Activated CD8-positive, alpha-beta memory T cell treated with anti-CD3 and anti-CD28 coated beads, Interleukin-2, amount 10 ng/mL, durations not matched to agents 7 days and 5 days (primary cell): ENCODE data around the gene IL32. TPM values are rescaled to one million over a fixed set of nuclear protein-coding genes. Genes with fewer than 3 reads are reported as not detected.
"Not testable (repeated sequence)": the region's sequence is repeated elsewhere in the genome, so short reads cannot be mapped to it uniquely, and the experiment has no call there.

Experiments used
- ATAC-seq: fragments of 150-1000 bp; cut with Tn5 transposase; one replicate; pipeline ENCODE4 v1.10.0; 2021; ENCODE audit warnings: moderate library complexity
- CTCF ChIA-PET: fragments of 350-600 bp; sonication (Branson Sonifier 250); formaldehyde crosslinking; loops from one replicate; lab custom pipeline; 2021; ENCODE audit warnings: antibody characterized with exemption; lab: Charles Lee
- DNase-seq: peaks from one replicate; pipeline ENCODE4 v3.0.0-alpha.2; 2020
- H3K27ac Mint-ChIP-seq: one replicate; pipeline ENCODE4 v1.8.0; 2021; ENCODE audit warnings: mild to moderate bottlenecking, mixed read lengths
- H3K27me3 Mint-ChIP-seq: one replicate; pipeline ENCODE4 v1.8.0; 2021; ENCODE audit warnings: mixed read lengths
- H3K36me3 Mint-ChIP-seq: one replicate; pipeline ENCODE4 v1.8.0; 2021; ENCODE audit warnings: mild to moderate bottlenecking, mixed read lengths
- H3K4me1 Mint-ChIP-seq: one replicate; pipeline ENCODE4 v1.8.0; 2021; ENCODE audit warnings: mixed read lengths
- H3K4me3 Mint-ChIP-seq: one replicate; pipeline ENCODE4 v1.8.0; 2021; ENCODE audit warnings: mild to moderate bottlenecking, moderate library complexity, mixed read lengths
- H3K9me3 Mint-ChIP-seq: one replicate; pipeline ENCODE4 v1.8.0; 2022; ENCODE audit warnings: low read depth, mixed read lengths
- total RNA-seq, 2 experiments: library from RNA; stranded (reverse); gene quantifications; one replicate each; pipeline ENCODE4 v1.2.3, GENCODE V29; 2021

IL32 gene
- total RNA-seq, 2 experiments from 2014 or later, result 2,870 to 3,468 TPM

DNA sequence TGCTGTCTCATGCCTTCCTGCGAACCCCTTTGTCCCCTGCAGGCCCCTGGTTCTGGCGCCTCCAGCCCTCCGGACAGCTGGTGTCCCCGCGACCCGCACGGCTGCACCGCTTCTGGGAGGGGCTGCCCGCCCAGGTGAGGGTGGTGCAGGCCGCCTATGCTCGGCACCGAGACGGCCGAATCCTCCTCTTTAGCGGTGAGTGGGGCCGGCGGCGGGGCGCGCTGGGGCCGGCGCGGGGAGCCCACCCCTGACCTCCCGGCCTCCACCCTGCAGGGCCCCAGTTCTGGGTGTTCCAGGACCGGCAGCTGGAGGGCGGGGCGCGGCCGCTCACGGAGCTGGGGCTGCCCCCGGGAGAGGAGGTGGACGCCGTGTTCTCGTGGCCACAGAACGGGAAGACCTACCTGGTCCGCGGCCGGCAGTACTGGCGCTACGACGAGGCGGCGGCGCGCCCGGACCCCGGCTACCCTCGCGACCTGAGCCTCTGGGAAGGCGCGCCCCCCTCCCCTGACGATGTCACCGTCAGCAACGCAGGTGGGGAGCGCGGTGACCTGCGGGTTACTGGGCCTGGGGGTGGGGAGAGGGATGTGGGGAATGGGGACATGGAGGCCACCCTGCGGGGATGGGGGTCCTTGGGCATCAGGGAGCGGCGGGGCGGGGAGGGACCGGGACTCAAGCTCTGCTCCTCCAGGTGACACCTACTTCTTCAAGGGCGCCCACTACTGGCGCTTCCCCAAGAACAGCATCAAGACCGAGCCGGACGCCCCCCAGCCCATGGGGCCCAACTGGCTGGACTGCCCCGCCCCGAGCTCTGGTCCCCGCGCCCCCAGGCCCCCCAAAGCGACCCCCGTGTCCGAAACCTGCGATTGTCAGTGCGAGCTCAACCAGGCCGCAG, 7.1 kb upstream of the IL32 start:
- Mint-ChIP-seq H3K27me3 (no peaks in the 10 kb centered on the region), H3K36me3 (peaks cover 55% of the 10 kb centered on the region), H3K4me3 (peak overlapping the region; percentile 81), H3K27ac (peak overlapping the region; percentile 95), H3K4me1 (peaks cover 71% of the 10 kb centered on the region), H3K9me3 (peaks cover 2% of the 10 kb centered on the region)
- ATAC-seq (peak; percentile 52), DNase-seq (peak; percentile 84)
- CTCF ChIA-PET, result interaction anchor here (0.6 to 14.1 kb wide), 38 partner anchors 9 to 118 kb away, joined by 3 to 346 read pairs (median 7); partner anchors contain the start of genes BICDL2, PAQR4, ZNF205 and ZNF213

DNA sequence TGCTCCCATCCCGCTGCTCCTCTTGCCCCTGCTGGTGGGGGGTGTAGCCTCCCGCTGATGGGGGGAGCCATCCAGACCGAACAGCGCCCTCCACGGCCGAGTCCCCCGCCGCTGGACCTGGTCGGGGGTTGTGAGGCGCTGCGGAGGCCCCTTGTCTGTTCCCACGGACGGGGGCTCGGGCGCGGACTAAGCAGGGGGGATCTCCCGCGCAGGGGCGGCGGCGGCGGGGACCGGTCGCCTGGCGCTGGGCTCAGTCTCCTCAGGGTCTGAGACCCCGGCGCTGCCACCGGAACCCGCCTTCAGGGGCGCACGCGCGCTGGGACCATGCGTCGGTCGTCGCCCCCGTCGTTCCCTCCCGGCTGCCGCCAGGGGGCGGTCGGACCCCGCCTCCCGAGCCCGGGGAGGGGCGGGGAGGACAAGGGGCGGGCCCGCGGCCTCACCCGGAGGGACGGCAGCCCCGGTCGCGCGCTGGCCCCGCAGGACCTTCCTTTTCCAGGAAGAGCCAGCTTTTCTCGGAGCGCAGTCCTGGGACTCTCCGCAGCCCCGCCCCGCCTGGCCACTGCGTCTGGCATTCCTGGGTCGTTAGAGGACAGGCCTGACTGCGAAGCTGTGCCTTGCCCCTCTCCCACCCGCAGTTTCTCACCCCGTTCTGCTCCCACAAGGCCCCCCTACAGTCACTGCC, 6.3 kb upstream of the IL32 start:
- DNase-seq (peak; percentile 92), ATAC-seq (peak; percentile 76)
- Mint-ChIP-seq H3K27me3 (no peaks in the 10 kb centered on the region), H3K9me3 (peaks cover 2% of the 10 kb centered on the region), H3K36me3 (peaks cover 49% of the 10 kb centered on the region), H3K4me1 (peaks cover 71% of the 10 kb centered on the region), H3K27ac (peak overlapping the region; percentile 90), H3K4me3 (peak overlapping the region; percentile 81)
- CTCF ChIA-PET, result interaction anchor here (0.7 to 14.1 kb wide), 39 partner anchors 8 to 117 kb away, joined by 3 to 346 read pairs (median 6); partner anchors contain the start of genes BICDL2, PAQR4 and ZNF213

DNA sequence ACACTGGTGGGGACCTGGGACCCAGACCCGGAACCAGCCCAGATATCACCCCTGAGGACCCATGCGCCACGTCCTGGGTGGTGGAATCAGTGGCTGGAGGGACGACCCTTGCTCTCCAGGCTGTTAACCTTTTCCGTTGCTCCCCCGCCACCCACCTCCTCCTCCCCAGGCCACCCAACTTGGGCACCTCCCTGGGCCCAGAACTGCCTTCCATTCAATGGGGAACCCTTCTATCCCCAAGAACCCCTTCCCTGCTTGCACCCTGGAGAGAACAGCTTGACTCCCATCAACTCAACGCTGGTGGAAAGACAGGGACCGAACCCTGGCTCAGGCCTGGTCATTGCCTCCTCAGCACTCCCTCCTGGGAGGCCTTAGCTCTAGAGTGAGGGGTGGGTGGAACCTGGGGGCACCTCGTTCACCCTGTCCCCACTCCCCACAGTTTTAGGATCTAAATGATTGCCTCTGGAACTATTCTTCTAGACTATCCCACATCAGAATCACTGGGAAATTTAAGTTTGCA, 5.7 kb upstream of the IL32 start:
- Mint-ChIP-seq H3K27ac (peak overlapping the region; percentile 87), H3K4me1 (peaks cover 70% of the 10 kb centered on the region), H3K4me3 (peak overlapping the region; percentile 81), H3K36me3 (peaks cover 44% of the 10 kb centered on the region), H3K27me3 (no peaks in the 10 kb centered on the region), H3K9me3 (peaks cover 2% of the 10 kb centered on the region)
- CTCF ChIA-PET, result interaction anchor here (0.7 to 14.1 kb wide), 22 partner anchors 10 to 109 kb away, joined by 3 to 346 read pairs (median 10); partner anchors contain the start of genes BICDL2 and ZNF213
- DNase-seq (no peak), ATAC-seq (no peak)

DNA sequence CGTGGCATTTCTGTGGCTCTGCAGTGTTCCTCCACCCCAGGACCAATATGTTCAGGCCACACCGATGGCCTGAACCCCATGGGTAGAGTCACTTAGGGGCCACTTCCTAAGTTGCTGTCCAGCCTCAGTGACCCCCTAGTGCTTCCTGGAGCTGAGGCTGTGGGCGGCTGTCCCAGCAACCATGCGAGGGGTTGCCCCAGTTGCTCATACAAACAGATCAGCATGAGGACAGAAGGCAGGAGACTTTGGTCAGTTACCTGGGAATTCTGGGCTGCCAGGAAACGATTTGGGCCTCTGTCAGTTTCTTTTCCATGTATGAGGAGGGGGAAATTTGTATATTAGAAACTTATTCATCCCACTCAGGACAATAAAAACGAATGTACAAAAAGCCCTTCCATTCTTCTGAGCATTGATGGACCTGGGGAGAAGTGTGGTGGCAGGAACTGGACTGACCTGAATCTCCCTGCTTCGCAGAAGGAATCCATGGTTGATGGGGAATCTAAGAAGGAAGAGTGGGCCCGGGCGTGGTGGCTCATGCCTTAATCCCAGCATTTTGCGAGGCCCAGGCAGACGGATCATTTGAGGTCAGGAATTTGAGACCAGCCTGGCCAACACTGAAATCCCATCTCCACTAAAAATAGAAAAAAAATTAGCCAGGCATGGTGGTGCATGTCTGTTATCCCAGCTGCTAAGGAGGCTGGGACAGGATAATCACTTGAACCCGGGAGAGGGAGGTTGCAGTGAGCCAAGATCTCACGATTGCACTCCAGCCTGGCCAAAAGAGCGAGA, 4.9 kb upstream of the IL32 start:
- Mint-ChIP-seq H3K36me3 (peaks cover 40% of the 10 kb centered on the region), H3K4me1 (peaks cover 68% of the 10 kb centered on the region), H3K27ac (peak overlapping the region; percentile 87), H3K4me3 (peak overlapping the region; percentile 81), H3K27me3 (no peaks in the 10 kb centered on the region), H3K9me3 (peaks cover 2% of the 10 kb centered on the region)
- CTCF ChIA-PET, result interaction anchor here (1.0 to 14.1 kb wide), 18 partner anchors 9 to 105 kb away, joined by 3 to 346 read pairs (median 15); partner anchors contain the start of genes BICDL2 and ZNF213
- DNase-seq (no peak), ATAC-seq (no peak)

DNA sequence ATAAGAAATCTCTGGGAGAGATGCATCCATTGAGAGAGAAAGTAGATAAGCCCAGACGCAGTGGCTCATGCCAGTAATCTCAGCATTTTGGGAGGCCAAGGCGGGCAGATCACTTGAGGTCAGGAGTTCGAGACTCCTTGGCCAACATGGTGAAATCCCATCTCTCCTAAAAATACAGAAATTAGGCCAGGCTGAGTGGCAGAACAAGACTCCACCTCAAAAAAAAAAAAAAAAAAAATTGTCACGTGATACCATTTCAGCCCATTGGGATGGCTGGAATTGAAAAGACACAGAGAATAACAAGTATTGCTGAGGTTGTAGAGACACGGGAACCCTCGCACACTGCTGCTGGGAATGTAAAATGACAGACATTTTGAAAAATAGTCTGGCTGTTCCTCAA, 2.9 kb upstream of the IL32 start:
- Mint-ChIP-seq H3K4me3 (no peak overlapping the region), H3K36me3 (peaks cover 43% of the 10 kb centered on the region), H3K27ac (peak overlapping the region; percentile 35), H3K4me1 (peaks cover 48% of the 10 kb centered on the region), H3K27me3 (no peaks in the 10 kb centered on the region), H3K9me3 (peaks cover 2% of the 10 kb centered on the region)
- ATAC-seq (no peak), DNase-seq (no peak)
- CTCF ChIA-PET, result interaction anchor here (1.2 to 14.1 kb wide), 7 partner anchors 9 to 101 kb away, joined by 4 to 346 read pairs (median 18); partner anchors contain the start of gene ZNF213

DNA sequence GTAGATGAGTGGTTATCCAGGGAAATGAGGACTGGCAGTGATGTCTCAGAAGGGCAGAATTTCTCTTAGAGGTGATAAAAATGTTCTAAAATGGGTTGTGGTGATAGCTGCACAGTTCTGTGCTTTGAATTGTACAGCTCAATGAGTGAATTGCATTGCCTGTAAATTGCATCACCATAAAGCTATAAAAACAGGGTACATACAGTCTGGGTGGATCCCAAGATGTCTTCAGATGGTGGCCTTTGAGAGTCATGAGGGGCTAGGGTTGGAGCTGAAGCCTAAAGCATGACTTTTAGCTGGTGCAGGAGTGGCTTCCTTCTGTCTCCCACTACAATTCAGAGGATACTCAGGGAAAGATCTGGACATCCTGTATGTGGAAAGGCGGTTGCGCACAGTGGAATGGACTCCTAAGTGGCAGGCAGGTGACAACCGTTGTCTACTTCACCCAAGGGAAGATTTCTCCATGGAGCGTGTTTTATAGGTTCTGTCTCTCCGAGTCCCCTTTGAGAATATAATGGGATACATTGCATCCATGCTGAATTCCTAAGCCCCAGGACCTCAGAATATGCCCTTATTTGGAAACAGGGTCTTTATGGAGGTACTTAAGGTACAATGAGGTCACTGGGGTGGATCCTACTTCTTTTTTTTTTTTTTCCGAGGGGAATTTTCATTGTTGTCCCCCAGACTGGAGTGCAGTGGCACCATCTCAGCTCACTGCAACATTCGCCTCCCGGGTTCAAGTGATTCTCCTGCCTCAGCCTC, 1.6 kb upstream of the IL32 start:
- peak overlapping the region; percentile 97 for H3K27ac Mint-ChIP-seq
- peaks cover 2% of the 10 kb centered on the region for H3K9me3 Mint-ChIP-seq
- H3K27me3 Mint-ChIP-seq, result no peaks in the 10 kb centered on the region
- no peak for DNase-seq
- peaks cover 48% of the 10 kb centered on the region for H3K36me3 Mint-ChIP-seq
- CTCF ChIA-PET, result interaction anchor here (0.8 to 14.1 kb wide), 9 partner anchors 12 to 106 kb away, joined by 3 to 346 read pairs (median 5); partner anchors contain the start of gene ZNF213
- peaks cover 54% of the 10 kb centered on the region for H3K4me1 Mint-ChIP-seq
- ATAC-seq, result no peak
- H3K4me3 Mint-ChIP-seq, result peak overlapping the region; percentile 100

DNA sequence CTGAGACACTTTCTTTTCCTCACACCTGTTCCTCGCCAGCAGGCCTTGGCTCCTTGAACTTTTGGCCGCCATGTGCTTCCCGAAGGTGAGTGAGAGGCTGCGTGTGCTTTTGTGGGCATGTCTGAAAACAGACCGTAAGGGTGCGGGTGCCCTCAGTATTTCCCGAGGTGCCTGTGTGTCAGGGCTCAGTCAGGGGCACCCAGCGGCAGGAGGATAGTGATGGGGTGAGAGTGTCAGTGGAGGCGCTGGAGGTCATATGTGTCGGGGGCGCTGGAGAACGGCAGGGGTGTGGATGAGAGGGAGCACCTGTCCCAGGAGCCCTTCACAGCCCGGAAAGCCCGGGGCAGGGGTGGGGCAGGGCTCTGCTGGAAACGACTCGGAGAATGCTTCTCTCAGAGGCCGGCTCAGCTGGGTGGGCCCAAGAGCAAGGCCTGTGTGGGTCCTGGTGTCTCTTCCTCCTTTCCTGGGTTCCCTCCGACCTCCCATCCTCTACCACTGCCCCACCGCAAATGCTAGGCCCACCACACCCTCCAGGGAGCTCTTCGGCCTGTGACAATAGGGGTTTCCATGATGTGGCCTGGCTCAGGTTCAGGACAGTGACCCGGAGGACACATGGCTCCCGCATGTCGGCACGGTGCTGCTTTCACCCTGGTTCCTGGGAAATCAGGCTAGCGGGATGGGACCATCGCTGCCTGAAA, 451 bp downstream of the IL32 start:
- CTCF ChIA-PET, result interaction anchor here (0.7 to 14.1 kb wide), 10 partner anchors 10 to 65 kb away, joined by 3 to 346 read pairs (median 5); partner anchors contain the start of gene ZNF213
- Mint-ChIP-seq H3K36me3 (peaks cover 51% of the 10 kb centered on the region), H3K9me3 (peaks cover 2% of the 10 kb centered on the region), H3K4me3 (peak overlapping the region; percentile 100), H3K4me1 (peaks cover 59% of the 10 kb centered on the region), H3K27me3 (no peaks in the 10 kb centered on the region), H3K27ac (peak overlapping the region; percentile 97)
- peak; percentile 11 for ATAC-seq
- DNase-seq, result no peak

DNA sequence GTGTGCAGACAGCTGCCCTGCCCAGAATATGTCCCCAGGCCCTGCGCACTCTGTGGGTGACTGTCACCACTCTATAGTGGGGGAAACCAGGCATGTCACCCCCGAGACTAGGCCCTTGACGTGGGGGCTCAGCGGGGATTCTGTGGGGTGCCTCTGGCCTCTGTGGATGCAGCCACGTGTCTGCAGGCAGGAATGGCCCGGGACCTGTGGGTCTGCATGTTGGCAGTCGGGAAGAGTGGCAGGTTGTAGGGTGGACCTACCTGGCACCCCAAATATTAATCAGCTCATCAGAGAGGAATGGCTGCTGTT, 954 bp downstream of the IL32 start:
- Mint-ChIP-seq H3K27ac (peak overlapping the region; percentile 97), H3K4me1 (peaks cover 62% of the 10 kb centered on the region), H3K9me3 (peaks cover 2% of the 10 kb centered on the region), H3K27me3 (no peaks in the 10 kb centered on the region), H3K4me3 (peak overlapping the region; percentile 100), H3K36me3 (peaks cover 51% of the 10 kb centered on the region)
- DNase-seq, result no peak
- ATAC-seq, result peak; percentile 4
- CTCF ChIA-PET, result interaction anchor here (0.6 to 14.1 kb wide), 8 partner anchors 8 to 64 kb away, joined by 3 to 346 read pairs (median 12); partner anchors contain the start of genes ZNF213 and ZSCAN10

DNA sequence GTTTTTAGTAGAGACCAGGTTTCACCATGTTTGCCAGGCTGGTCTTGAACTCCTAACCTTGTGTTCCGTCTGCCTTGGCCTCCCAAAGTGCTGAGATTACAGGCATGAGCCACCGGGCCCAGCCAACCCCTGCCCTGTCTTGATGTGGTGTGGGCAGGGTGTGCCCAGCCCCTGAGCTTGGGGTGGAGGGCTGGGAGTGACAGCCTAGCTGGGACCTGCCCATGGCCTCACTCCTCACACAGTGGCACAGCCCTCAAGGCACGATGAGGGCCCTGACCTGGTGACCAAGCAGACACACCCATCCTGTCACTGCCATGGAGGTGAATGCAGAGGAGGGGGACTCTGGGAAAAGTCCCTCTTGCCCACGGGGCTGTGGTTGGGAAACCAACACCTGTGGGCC, 3.0 kb downstream of the IL32 start:
- Mint-ChIP-seq H3K9me3 (no peaks in the 10 kb centered on the region), H3K27me3 (no peaks in the 10 kb centered on the region), H3K4me3 (peak overlapping the region; percentile 100), H3K36me3 (peaks cover 46% of the 10 kb centered on the region), H3K4me1 (peaks cover 65% of the 10 kb centered on the region), H3K27ac (peak overlapping the region; percentile 94)
- no peak for DNase-seq
- CTCF ChIA-PET, result interaction anchor here (4.1 to 14.1 kb wide), 2 partner anchors 9 to 62 kb away, joined by 23 to 346 read pairs; partner anchors contain the start of gene ZNF213
- ATAC-seq, result no peak

DNA sequence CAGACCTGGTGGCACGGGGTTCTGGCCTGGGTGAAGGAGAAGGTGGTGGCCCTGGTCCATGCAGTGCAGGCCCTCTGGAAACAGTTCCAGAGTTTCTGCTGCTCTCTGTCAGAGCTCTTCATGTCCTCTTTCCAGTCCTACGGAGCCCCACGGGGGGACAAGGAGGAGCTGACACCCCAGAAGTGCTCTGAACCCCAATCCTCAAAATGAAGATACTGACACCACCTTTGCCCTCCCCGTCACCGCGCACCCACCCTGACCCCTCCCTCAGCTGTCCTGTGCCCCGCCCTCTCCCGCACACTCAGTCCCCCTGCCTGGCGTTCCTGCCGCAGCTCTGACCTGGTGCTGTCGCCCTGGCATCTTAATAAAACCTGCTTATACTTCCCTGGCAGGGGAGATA, 3.7 kb downstream of the IL32 start:
- not testable (repeated sequence) for H3K9me3 Mint-ChIP-seq, ATAC-seq, DNase-seq, H3K27me3 Mint-ChIP-seq
- Mint-ChIP-seq H3K4me1 (peaks cover 65% of the 10 kb centered on the region), H3K36me3 (peaks cover 48% of the 10 kb centered on the region), H3K4me3 (peak overlapping the region; percentile 48), H3K27ac (peak overlapping the region; percentile 88)
- CTCF ChIA-PET, result interaction anchor here (4.1 kb wide), 1 partner anchor 10 kb away, joined by 23 read pairs; no protein-coding TSS in a partner anchor

DNA sequence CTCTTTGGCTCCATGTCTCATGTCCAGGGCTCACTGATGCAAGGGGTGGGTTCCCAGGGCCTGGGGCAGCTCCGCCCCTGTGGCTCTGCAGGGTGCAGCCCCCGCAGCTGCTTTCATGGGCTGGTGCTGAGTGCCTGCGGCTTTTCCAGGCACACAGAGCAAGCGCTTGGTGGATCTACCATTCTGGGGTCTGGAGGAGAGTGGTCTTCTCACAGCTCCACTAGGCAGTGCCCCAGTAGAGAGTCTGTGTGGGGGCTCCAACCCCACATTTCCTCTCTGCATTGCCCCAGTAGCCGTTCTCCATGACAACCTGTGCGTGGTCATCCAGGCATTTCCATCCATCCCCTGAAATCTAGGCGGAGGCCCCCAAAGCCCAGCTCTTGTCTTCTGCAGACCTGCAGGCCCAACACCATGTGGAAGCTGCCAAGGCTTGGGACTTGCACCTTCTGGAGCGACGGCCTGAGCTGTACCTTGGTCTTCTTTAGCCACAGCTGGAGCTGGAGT, 5.2 kb downstream of the IL32 start:
- Mint-ChIP-seq H3K27me3 (no peaks in the 10 kb centered on the region), H3K4me1 (peaks cover 68% of the 10 kb centered on the region), H3K36me3 (peaks cover 48% of the 10 kb centered on the region), H3K27ac (peak overlapping the region; percentile 88), H3K9me3 (no peaks in the 10 kb centered on the region), H3K4me3 (peak overlapping the region; percentile 48)
- no peak for DNase-seq
- CTCF ChIA-PET, result interaction anchor here (0.9 to 4.1 kb wide), 7 partner anchors 8 to 59 kb away, joined by 3 to 23 read pairs (median 4); no protein-coding TSS in a partner anchor
- no peak for ATAC-seq
